Gastroesophageal sphincter (tissue), 3 donors: ENCODE results near the gene DYNLT2.

Source experiments
- EP300 ChIP-seq: sonication (generic); formaldehyde crosslinking; IDR thresholded peaks from one replicate; pipeline ENCODE4 v1.6.1; 2017; ENCODE audit warnings: antibody characterized with exemption, mild to moderate bottlenecking
- POLR2A ChIP-seq, 2 donors: fragments of 450-650 bp; IDR thresholded peaks; one replicate each; pipeline ENCODE4 v1.6.1; 2017; ENCODE audit warnings: antibody characterized with exemption in 2 of 2, mild to moderate bottlenecking in 2 of 2, moderate library complexity in 1 of 2
- POLR2AphosphoS5 ChIP-seq: sonication (generic); formaldehyde crosslinking; IDR thresholded peaks from one replicate; pipeline ENCODE4 v1.6.1; 2017; ENCODE audit warnings: antibody characterized with exemption
- TF ChIP-seq, protein P1 (sequence below), 4 experiments: fragments of 200-600 bp in 2 of 4; fragments of 450-650 bp in 2 of 4; sonication (generic) in 1 of 4; IDR thresholded peaks; one replicate each; pipeline ENCODE4 v1.5.1; 2017 to 2019; ENCODE audit warnings: antibody characterized with exemption in 4 of 4, mild to moderate bottlenecking in 2 of 4, moderate library complexity in 2 of 4

DNA sequence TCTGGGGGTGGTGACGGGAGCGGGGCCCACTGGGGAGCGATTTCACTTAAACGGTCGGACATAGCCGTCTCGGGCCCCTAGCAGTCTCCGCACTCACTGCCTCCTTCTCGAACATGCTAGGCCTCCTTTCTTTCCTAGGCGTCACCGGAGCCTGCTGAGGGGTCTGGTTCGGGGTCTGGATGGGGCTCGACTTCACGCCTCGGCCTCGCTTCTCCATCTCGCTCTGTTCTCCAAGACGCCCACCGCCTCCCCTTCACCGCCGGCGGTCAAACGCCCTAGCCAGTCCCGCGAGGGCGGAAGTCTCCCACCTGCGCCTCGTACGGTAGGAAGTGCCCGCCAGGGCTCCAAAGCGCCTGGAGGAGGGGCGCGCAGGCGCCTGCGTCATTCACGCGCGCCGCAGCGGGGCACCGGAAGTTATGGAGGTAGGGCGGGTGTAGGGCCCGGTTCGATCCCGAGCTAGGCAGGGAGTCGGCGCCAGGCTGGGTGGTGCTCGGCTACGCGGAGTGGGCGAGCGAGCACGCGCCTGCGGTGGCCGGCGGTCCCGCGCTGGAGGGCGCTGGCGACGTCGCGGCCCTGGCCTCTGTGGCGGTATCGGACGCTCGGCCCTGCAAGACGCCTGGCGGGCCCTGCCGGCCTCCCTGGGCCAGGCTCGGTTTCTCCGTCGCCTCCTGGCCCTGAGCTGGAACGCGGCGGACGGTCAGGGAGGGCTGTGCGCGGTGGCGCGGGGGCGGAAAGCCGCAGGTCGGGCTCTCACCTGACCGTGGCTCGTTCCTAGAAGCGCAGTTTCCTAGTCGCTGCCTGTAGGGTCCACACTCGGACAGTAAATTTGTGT, at the start of gene DYNLT2, which contains the start of gene ERMARD:
- peak; percentile 82 to 85 for TF ChIP-seq POLR2A (IDR thresholded peaks at IDR 0.05)
- TF ChIP-seq EP300 = no peak
- TF ChIP-seq, protein P1, sequence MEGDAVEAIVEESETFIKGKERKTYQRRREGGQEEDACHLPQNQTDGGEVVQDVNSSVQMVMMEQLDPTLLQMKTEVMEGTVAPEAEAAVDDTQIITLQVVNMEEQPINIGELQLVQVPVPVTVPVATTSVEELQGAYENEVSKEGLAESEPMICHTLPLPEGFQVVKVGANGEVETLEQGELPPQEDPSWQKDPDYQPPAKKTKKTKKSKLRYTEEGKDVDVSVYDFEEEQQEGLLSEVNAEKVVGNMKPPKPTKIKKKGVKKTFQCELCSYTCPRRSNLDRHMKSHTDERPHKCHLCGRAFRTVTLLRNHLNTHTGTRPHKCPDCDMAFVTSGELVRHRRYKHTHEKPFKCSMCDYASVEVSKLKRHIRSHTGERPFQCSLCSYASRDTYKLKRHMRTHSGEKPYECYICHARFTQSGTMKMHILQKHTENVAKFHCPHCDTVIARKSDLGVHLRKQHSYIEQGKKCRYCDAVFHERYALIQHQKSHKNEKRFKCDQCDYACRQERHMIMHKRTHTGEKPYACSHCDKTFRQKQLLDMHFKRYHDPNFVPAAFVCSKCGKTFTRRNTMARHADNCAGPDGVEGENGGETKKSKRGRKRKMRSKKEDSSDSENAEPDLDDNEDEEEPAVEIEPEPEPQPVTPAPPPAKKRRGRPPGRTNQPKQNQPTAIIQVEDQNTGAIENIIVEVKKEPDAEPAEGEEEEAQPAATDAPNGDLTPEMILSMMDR (IDR thresholded peaks at IDR 0.05) = peak in 3 of 4 experiments; percentile 36 to 56 (median 40)
- peak; percentile 96 for TF ChIP-seq POLR2AphosphoS5
